ENCODE data around the gene MAN1C1.

Gene MAN1C1

GRCh38 chr1:25821630-25822091 is 205.1 kb downstream of the MAN1C1 start:
- no peak for DNase-seq

- no peak for DNase-seq
These were observed 209.0 kb downstream of the MAN1C1 start for GRCh38 chr1:25825605-25826004.

DNA sequence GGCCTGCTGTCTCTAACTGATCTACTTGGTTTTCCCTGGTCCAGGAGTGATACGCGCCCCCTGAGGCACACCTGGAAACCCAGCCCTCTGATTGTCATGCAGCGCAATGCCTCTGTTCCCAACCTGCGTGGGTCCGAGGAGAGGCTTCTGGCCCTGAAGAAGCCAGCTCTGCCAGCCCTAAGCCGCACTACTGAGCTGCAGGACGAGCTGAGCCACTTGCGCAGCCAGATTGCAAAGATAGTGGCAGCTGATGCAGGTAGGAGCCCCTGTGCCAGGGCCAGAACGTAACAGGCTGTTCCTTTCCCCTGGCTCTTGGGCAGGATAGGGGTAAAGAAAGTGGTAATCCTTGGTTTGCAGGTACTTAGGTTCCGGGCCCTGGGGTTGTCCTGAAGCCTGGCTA is 210.0 kb downstream of the MAN1C1 start:
- DNase-seq, result no peak

- no peak for DNase-seq
These were observed 211.9 kb downstream of the MAN1C1 start for GRCh38 chr1:25828491-25828890.

- DNase-seq, result no peak
These were observed 212.5 kb downstream of the MAN1C1 start for GRCh38 chr1:25829046-25829445.

GRCh38 chr1:25831569-25832196 is 215.1 kb downstream of the MAN1C1 start:
- DNase-seq, result peak in 1 of 6 experiments; percentile 14

- no peak for DNase-seq
These were observed 215.9 kb downstream of the MAN1C1 start for GRCh38 chr1:25832336-25833037.

DNA sequence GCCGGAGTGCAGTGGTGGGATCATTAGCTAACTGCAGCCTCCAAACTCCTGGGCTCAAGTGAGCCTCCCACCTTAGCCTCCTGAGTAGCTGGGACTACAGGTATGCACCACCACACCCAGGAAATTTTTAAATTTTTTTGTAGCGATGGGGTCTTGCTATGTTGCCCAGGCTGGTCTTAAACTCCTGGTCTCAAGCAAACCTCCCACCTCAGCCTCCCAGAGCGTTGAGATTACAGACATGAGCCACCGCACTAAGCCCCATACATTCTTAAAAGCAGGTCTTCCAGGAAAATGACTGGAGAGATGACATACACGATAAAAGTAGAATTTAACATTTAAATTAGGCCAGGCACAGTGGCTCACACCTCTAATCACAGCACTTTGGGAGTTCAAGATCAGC is 216.6 kb downstream of the MAN1C1 start:
- no peak for DNase-seq

Measured in stimulated activated naive CD4-positive, alpha-beta T cell (primary cell).